Uterus (tissue), 2 donors: ENCODE measurements around the gene RTP3.

Experiments used
- POLR2A ChIP-seq, 2 donors: fragments of 450-650 bp; IDR thresholded peaks; one replicate each; pipeline ENCODE4 v1.6.1; 2016; ENCODE audit warnings: antibody characterized with exemption in 2 of 2, mild to moderate bottlenecking in 1 of 2, moderate library complexity in 1 of 2
- TF ChIP-seq, protein P1 (sequence below), 4 experiments: fragments of 200-600 bp in 2 of 4; fragments of 450-650 bp in 2 of 4; sonication (generic) in 2 of 4; IDR thresholded peaks; one replicate each; pipeline ENCODE4 v1.5.1; 2016 to 2019; ENCODE audit warnings: antibody characterized with exemption in 4 of 4, mild to moderate bottlenecking in 2 of 4, moderate library complexity in 1 of 4

DNA sequence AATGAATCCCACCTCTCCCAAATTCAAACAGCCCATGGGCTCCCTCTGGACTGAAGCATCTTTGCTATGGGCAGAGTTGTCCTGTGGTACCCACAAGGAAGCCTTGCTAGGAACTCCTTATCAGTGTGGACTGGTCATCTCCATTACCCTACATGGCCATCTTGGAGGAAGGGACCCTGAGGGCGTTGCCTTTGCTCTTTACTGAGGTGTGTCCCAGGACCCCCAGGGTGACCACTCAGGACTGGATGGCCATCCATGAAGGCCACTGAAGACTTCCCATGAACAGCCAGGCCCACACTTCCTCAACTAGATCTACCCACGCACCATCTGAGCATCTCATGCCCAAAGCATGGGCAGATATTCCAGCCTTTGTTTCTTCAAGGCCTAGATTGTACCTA is 20.0 kb downstream of the RTP3 start:
- TF ChIP-seq, protein P1, sequence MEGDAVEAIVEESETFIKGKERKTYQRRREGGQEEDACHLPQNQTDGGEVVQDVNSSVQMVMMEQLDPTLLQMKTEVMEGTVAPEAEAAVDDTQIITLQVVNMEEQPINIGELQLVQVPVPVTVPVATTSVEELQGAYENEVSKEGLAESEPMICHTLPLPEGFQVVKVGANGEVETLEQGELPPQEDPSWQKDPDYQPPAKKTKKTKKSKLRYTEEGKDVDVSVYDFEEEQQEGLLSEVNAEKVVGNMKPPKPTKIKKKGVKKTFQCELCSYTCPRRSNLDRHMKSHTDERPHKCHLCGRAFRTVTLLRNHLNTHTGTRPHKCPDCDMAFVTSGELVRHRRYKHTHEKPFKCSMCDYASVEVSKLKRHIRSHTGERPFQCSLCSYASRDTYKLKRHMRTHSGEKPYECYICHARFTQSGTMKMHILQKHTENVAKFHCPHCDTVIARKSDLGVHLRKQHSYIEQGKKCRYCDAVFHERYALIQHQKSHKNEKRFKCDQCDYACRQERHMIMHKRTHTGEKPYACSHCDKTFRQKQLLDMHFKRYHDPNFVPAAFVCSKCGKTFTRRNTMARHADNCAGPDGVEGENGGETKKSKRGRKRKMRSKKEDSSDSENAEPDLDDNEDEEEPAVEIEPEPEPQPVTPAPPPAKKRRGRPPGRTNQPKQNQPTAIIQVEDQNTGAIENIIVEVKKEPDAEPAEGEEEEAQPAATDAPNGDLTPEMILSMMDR (IDR thresholded peaks at IDR 0.05) = no peak
- TF ChIP-seq POLR2A (IDR thresholded peaks at IDR 0.05) = no peak
